A204.1 (cell line): ENCODE measurements around the gene TSGA10.
"Not testable (repeated sequence)": the region's sequence is repeated elsewhere in the genome, so short reads cannot be mapped to it uniquely, and the experiment has no call there.

Experiments used
- FAIRE-seq: peaks from 2 replicates; lab custom pipeline; 2012; peaks lifted over from hg19 to GRCh38; lab: Jason Lieb, UNC

Gene TSGA10, protein sequence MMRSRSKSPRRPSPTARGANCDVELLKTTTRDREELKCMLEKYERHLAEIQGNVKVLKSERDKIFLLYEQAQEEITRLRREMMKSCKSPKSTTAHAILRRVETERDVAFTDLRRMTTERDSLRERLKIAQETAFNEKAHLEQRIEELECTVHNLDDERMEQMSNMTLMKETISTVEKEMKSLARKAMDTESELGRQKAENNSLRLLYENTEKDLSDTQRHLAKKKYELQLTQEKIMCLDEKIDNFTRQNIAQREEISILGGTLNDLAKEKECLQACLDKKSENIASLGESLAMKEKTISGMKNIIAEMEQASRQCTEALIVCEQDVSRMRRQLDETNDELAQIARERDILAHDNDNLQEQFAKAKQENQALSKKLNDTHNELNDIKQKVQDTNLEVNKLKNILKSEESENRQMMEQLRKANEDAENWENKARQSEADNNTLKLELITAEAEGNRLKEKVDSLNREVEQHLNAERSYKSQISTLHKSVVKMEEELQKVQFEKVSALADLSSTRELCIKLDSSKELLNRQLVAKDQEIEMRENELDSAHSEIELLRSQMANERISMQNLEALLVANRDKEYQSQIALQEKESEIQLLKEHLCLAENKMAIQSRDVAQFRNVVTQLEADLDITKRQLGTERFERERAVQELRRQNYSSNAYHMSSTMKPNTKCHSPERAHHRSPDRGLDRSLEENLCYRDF

DNA sequence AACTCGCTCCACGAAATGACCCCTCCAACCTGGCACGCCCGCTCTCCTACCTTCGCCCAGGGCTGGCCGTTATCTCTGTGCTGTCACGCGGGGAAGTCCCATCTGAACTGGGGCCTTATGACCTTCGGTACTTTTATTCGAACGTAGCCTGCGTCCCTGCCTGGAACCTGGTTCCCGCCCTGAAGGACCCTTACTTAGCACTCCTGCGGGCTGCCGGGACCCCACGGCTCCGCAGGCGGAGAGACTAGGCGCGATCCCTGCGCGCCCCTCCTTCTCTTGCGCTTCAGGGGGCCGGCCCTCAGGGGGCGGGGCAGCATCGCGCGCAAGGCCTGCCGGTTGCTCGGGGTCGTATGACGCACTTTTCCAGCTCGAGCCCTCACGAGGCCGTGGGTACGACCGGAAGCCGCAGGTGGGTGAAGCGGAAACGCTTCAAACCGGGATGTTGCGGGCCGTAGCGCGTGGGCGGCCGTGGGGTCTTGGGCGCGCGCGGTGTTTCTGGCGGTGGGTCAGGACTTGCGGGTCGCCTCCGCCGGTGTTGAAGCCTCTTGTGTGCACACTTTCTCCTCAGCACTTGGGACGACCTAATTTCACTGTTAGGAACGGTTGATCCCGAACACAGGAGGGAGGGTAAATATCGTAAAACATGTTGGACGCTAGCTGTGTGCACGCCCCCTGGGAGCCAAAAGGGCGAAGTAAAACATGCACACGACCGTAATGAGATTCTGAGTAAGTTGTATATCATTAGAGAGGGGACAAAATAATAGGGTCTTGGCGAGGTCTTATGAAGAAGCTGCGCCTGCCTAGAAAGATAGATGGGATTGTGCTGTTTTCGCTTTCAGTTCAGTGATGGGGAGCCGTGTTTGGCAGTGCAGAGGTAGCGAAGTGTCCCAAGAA, at the start of gene TSGA10, which contains the start of gene LIPT1:
Gene TSGA10, minus strand, starts transcription at position 300 of the 894 bp plus-strand sequence. CDS start 45,503 bp downstream, outside the sequence.
Gene LIPT1, plus strand, starts transcription at position 325 of the 894 bp plus-strand sequence. CDS start 6,991 bp downstream, outside the sequence.
- peak; percentile 19 for FAIRE-seq

DNA sequence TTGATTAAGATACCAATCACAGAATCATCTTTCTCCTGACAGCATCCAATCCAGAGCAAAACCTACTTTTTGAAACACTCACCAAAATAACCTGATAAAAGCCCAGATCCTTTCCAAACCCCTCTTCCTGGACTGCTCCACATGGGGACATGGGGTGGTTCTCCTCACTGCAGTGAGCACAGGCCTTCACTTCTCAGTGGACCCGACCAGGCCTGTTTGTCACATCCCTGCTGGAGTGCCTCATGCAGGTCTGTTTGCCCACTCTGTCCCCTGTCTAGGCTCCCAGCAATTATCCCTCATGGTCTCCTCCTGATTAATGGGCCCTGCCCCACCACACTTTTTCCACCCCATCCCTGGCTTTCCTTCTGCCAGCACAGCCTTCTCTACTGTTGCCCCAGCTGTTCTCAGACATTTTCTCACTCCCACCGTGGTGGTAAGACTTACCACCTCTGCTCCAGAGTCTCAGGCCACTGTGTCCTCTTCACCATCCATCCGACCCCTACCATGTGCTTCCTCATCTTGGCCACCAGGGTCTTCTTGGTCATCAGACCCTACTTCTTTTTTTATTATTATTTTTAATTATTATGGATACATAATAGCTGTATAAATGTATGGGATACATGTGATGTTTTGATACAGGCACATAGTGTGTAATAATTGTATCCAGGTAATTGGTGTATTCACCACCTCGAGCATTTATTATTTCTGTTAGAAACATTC, 47.4 kb upstream of the TSGA10 start:
- FAIRE-seq = no peak

DNA sequence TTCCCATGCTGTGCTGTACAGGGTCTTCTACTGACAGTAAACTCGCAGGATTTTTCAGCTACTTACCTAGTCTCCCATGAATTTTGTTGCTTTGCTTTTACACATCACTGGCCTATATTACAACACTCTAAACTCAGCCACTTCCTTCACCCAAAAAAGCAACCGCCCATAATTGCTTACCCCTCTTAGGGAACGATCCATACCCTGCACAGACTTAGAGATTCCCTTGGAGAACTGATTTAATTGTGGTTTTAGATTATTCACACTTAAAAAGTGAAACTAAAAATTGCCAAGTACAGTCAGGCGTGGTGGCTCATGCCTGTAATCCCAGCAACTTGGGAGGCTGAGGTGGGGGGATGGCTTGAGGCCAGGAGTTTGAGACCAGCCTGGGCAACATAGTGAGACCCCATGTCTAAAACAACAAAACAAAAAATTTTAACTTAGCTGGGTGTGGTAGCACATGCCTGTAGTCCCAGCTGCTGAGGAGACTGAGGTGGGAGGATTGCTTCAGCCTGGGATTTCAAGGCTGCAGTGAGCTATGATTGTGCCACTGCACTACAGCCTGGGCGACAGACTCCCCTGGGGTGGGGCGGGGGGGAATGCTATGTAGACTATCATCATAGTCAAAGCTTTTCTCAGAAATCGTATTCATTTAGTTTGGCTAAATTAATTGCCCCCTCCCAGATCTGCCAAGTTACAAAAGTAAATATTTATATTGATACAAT, 45.5 kb upstream of the TSGA10 start:
- FAIRE-seq = no peak

DNA sequence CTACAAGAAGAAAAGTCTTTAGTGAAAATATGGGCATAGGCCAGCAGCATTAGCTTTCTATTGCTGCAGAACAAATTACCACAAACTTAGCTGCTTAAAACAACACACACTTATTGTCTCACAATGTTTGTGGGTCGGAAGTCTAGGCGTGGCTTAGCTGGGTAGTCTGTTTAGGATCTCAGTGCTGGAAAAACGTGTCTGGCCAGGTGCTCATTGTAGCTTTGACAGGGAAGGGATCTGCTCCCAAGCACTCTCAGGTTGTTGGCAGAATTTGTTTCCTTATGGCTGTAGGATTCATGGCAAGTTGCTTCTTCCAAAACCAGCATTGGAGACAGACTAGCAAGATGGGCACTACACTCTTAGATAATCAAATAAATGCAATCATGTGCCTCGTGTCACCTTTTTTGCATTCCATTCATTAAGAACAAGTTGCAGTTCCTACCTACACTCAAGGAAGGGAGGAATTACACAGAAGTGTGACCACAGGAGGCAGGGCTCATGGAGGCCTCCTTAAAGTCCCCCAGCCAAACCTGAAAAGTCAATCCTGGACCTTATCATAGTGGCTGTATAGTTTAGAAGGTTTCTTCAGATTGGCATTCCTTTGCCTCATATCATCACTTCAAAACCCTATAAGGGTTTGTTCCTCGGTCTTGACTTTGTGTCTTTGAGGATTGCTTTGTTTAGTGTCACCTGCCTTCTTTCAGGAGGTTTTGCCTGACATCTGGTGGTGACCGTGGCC, 43.5 kb upstream of the TSGA10 start:
- no peak for FAIRE-seq

DNA sequence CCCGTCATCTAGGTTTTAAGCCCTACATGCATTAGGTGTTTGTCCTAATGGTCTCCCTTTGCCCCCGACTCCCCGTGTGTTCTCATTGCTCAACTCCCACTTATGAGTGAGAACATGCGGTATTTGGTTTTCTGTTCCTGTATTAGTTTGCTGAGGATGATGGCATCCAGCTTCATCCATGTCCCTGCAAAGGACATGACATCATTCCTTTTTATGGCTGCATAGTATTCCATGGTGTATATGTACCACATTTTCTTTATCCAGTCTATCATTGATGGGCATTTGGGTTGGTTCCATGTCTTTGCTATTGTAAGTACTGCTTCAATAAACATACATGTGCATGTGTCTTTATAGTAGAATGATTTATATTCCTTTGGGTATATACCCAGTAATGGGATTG, 37.6 kb upstream of the TSGA10 start:
- not testable (repeated sequence) for FAIRE-seq

DNA sequence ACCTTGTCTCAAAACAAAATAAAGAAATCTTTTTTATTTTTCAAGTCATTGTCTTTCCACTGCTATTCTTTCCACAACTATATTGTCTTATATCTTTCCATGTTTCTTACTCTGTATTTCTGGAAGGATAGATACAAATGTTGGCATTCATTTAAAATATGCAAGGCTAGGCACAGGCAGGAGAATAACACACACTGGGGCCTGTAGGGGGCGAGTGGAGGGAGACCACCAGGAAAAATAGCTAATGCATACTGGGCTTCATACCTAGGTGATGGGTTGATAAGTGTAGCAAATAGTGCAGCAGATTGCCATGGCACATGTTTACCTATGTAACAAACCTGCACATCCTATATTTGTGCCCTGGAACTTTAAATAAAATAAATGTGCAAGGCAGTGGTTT, 35.8 kb upstream of the TSGA10 start:
- no peak for FAIRE-seq

DNA sequence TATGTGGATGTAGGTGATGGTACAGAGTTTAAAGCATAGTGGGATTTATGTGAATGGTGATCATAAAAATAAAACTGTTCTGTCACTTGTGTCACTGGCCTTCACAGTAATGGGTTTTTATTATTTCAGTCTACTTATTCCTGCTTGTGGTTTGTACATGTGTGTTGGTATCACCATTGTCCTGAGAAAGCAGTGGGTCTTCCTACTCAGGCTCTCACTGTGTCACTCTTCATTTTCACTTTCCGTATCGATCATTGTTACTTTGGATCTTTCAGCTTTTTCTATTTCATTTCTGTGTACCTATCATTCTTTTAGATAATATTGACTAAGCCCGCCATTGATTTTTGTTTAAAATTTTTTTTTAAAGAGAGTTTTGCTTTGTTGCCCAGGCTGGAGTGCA, 33.6 kb upstream of the TSGA10 start:
- FAIRE-seq = no peak

DNA sequence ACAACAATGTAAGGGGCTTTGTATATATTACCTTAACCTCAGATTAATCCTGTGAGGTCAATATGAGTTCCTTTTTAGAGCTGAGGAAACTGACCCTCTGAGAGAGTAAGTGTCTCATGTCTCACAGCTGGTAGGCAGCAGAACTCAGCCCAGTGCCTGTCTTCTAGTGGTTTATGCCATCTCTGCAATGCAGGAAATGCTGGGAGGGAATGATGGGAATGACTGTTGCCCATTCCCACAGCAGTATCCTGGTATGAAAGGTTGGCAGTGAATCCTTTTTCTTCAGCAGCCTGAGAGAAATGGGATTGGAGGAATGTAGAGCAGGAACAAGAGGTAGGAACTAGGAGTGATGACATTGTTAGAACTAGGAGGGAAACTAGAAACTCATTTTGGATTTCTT, 32.3 kb upstream of the TSGA10 start:
- FAIRE-seq = no peak

DNA sequence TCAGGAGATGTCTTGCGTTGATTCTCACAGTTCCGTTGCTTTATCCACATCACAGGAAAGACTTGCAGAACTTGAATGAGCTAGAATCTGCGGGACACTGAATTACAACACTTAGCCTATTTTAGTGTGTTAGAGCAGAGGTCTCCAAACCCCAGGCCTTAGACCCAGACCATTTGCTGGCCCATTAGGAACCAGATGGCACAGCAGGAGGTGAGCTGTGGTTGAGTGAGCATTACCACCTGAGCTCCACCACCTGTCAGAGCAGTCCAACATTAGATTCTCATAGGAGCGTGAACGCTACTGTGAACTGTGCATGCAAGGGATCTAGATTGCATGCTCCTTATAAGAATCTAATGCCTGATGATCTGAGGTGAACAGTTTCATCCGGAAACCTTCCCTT, 30.1 kb upstream of the TSGA10 start:
- FAIRE-seq = no peak

DNA sequence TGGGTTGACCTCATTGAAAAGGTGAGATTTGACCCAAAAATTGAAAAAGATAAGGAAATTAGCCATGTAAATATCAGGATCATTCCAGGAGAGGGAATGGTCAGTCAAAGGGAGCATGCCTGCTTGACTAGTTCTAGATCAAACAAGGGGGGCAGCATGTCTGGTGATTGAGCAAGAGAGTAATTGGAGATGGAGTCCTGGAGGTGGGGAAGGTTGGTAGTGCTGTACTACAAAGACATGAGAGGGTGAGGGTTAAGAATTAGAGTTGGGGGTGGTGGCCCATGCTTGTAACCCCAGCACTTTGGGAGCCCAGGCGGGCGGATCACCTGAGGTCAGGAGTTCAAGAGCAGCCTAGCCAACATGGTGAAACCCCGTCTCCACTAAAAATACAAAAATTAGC, 28.3 kb upstream of the TSGA10 start:
- FAIRE-seq = no peak

DNA sequence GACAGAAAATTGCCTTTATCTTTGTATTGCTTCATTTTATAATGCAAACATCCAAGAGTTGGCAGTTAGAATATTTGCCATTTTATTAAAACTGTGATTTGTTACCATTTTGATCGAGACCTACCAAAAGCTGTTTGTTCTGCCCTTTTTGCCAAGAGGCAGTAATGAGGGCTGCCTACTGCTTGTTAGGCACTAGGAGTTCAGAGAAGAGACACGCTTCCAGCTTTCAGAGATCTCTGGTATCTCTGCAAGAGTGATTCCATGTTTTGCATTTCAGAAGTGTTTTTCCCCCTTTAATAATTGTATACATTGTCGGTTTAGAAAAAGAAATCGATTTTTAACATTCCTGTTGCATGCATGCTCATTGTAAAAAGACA, 26.9 kb upstream of the TSGA10 start:
- FAIRE-seq = no peak

DNA sequence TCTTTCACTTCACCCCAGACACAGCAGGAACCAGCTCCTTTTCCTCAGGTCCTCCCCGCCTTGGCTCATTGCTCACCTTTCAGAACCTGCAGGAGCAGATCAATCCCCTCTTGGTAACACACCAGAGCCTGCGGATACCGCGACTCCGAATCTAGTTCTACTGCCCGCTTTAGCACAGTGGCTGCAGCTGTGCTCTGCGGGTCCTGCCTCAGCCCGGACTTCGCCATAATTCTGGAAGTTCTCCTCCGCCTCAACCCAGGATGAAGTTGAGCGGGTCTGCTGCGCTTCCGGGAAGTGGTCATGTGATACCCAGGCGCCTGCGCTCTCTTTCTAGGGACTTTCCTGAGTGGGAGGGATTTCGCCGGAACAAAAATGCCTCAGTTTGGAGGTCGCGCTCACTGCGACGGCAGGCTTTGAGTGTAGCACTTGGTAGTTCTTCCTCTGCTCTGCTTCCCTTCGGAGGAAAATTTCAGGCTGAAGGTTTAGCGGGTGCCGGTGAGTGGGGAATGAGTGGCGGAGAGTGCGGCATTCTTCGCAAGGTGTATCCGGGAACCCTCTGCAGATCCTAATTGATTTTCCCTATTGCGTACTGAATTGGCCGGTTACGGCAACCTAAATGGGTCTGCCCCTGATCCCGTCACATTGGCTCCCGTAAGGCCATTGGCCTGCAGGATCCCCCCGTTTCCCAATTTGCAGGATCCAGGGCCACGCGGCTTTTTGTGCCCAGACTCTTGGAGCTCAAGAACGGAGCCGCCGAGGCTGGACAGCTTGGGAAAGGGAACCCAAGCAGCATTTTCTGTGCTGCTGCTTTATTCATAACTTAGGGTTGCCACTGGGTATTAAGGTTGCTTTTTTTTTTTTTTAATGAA, 26.2 kb upstream of the TSGA10 start, which contains the start of the genes MITD1 and MRPL30:
Gene MITD1, minus strand, starts transcription at position 304 of the 869 bp plus-strand sequence. Its CDS starts 77 bp downstream, at position 227.
Gene MRPL30, plus strand, starts transcription at position 430 of the 869 bp plus-strand sequence. CDS start 5,020 bp downstream, outside the sequence.
- no peak for FAIRE-seq

DNA sequence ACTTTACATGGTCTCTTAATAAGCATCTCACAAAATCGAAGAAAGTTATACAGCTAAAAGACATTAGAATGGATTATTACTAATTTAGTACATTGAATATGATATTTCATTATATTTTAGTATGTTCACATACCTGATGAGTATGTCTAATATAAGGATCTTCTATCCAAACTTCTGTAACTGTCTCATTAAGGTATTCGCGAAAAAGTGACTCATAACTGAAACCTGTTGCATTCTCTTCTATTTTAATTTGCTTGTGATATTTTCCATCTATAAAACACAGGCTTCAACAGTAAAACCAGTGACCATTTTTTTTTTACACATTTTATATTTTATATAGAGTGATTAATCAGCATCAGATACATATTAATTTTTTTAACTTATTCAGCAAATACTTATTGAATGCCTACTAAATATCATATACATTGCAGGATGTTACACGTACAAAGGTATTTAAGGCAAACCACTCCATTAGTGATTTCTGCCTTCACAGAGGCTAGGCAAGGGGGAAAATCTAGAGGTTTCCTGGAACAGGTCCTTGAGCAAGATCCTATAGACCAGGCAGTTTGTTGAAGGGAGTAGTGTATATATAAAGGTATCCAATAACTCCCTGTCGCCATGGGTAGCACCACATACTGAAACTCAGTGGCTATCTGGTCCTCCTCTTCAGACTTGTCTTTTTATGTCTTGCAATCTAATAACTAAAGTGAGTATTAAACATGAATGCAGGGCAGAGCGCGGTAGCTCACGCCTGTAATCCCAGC, 16.8 kb upstream of the TSGA10 start:
- FAIRE-seq = peak; percentile 3

DNA sequence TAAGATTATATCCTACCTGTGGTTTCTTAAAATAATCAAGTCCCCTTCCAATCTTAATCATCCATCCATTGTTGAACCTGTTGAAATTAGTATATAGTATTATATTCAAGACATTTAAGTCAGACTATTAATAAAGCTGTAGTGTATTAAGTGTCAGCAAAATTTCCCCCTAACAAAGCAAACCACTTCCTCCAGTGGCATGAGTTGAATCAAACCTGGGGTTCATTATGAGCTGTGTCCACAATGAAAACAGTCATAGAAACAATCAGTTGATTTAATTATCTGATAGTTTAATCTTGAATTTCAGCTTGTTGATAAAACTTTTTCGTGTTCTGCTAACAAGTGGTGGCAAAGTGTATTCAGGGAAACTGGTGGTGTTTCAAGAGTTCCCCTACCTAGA, 14.8 kb upstream of the TSGA10 start:
- no peak for FAIRE-seq

DNA sequence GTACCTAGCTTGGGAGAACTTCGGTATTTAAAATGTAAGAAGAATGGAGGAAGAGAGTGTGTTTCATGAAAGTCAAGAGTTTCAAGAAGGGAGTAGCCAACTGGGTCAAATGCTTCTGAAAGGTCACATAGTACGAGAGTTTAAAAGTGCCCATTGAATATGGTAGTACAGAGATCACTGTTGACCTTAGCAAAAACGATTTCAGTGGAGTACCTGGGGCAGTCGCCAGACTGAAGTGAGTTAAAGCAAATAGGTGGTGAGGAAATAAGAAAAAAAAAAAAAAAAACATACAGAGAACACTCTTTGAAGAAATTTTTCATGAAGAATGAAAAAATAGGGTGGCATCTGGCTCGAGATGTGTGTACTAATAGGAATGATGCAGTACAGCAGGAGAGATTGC, 11.5 kb upstream of the TSGA10 start:
- FAIRE-seq = no peak

DNA sequence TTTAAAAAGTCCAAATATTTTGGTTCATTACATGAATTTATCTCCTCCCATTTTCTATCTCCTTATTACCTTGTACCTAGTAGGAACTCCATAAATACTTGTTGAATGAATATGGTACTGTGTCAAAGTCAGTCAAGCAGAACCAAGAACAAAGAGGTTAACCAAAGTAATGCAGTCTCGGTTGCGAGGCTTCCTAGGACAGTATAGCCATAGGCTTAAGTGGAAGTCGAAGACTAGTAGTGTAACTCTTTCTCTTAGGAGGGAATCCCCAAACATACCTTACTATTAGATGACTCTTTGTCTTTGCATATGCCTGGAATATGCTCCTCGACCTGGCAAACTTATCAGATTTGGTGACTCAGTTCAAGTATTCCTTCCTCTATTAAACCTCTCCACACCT, 4.9 kb upstream of the TSGA10 start:
- FAIRE-seq = no peak

DNA sequence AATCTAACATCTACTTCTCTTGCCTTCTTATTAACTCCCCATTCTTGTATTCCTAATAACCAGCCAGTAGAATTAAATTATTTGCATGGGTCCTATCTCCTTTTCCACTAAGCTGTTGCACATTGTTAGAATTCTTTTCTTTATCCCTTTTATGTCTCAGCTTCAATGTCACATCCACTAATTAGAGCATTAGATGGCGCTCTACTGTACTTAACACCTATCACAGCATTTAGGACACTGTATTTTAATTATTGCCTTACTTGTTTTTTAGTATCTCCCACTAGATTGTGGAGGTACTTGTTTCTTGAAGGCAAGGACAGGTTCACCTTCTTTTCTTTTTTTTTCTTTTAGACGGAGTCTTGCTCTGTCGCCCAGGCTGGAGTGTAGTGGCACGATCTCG, 3.9 kb upstream of the TSGA10 start:
- no peak for FAIRE-seq

DNA sequence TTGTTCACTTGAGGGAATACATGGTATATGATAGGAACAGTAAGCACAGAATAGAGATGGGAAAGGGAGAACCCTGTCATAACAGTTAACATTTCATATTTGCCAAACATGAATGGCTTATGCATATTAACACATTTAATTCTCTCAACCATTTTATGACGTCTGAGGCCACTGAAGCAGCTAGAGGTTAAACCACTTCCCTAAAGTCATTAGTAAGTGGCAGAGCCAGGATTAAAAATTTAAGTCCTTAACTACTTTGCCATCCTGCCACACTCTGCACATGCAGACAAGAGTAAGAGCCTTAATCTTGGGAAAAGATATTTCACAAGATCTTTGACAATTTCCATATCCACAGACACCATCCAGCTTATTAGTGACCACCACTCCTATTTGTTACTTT, 2.1 kb upstream of the TSGA10 start:
- no peak for FAIRE-seq
